HG02588 (cell line): ENCODE results near the gene UMODL1.

Source experiments
- ATAC-seq: cut with Tn5 transposase; IDR thresholded peaks from one replicate; pipeline ENCODE4 v1.9.1; 2021; ENCODE audit warnings: mild to moderate bottlenecking, moderate library complexity; ENCODE audit not compliant: unreplicated experiment

The UMODL1 gene

GRCh38 chr21:42097274-42097673 lies 26.2 kb downstream of the UMODL1 start:
- no peak for ATAC-seq

GRCh38 chr21:42097860-42098454 lies 26.8 kb downstream of the UMODL1 start:
- ATAC-seq, result no peak

- no peak for ATAC-seq
These were observed 27.9 kb downstream of the UMODL1 start for GRCh38 chr21:42098957-42099505.

DNA sequence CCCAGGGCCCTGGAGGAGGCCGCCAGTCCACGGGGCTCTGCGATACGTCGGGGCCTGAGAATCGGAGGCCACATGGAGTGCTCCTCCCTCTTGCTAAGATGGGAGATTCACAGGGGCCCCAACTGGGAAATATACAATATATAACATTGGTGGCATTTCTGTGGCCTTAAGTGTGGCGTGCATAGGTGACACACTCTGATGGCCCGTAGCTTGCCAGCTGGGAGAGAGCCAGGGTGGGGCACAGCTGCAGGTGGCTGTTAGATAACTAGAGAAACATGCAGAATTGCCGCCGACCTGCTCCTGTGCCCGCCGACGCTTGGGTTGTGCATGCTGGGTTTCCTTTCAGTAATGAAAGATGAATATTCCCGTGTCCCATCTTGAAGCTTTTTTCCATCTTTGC lies 30.1 kb downstream of the UMODL1 start:
- no peak for ATAC-seq

DNA sequence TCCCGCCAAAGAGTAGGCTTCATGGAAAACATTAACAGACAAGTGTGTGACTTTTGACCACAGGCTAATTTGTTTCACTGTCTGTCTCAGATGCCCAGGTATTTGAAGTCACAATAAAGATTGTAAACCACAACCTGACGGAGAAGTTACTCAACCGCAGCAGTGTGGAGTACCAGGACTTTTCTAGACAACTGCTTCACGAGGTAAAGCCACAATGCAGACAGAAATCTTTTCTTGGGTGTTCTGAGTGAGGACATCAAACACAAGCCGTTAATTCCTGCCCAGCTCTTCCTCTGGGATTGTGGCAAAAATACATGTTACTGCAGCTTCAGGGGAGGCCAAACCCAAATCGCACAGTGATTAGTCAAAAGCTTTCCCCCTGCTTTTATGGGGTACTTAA lies 31.0 kb downstream of the UMODL1 start:
- no peak for ATAC-seq

GRCh38 chr21:42102526-42102925 lies 31.4 kb downstream of the UMODL1 start:
- ATAC-seq, result no peak

DNA sequence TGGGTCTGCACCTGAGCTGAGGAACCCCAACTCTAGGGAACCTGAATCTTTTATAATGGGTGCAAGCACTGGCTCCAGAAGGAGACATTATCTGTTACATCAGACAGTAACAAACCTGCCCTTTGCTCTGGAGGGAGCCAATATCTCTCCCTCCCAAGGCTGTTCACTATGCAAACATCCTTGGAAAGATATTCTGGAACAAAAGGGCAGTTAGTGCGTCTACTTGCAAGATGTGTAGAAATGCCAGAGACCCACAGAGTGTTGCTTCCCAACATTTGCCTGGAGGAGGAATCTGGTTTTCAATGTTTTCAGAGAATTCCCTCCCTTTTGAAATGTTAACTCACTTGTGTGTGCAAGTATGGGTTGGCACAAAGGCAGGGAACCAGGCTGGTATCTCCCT lies 31.9 kb downstream of the UMODL1 start:
- ATAC-seq, result no peak

DNA sequence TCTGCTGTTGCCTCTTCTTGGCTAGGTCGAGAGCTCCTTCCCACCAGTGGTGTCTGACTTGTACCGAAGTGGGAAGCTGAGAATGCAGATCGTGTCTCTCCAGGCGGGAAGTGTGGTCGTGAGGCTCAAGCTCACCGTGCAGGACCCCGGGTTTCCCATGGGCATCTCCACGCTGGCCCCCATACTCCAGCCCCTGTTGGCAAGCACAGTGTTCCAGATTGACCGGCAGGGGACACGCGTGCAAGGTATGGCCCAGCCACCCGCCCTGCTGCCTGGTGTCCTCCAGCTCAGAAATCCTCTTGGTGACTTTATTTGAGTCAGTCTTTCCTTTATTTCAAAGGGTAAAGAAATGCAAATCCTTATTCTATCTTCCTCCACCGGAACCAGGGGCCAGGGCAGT lies 32.7 kb downstream of the UMODL1 start:
- no peak for ATAC-seq

- ATAC-seq, result no peak
These were observed 34.6 kb downstream of the UMODL1 start for GRCh38 chr21:42105476-42106315.

DNA sequence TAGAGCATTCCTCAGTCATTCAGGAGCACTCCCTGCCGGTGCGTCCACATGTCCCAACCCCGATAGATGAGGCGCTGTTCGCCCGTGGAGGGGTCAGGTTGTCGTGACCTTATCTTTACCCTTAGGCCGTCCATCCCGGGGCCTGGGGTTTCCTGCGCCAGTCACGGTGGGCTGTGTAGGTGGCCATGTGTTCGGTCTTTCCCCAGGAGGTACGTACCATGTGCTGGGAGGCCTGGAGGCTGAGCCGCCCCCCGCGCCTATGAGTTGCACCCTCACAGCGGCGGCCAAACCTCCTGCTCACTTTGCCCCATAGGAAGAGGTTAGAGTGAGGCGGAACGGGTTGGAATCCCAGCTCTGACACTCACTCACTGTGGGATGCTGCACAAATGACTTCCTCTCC lies 35.3 kb downstream of the UMODL1 start:
- no peak for ATAC-seq

DNA sequence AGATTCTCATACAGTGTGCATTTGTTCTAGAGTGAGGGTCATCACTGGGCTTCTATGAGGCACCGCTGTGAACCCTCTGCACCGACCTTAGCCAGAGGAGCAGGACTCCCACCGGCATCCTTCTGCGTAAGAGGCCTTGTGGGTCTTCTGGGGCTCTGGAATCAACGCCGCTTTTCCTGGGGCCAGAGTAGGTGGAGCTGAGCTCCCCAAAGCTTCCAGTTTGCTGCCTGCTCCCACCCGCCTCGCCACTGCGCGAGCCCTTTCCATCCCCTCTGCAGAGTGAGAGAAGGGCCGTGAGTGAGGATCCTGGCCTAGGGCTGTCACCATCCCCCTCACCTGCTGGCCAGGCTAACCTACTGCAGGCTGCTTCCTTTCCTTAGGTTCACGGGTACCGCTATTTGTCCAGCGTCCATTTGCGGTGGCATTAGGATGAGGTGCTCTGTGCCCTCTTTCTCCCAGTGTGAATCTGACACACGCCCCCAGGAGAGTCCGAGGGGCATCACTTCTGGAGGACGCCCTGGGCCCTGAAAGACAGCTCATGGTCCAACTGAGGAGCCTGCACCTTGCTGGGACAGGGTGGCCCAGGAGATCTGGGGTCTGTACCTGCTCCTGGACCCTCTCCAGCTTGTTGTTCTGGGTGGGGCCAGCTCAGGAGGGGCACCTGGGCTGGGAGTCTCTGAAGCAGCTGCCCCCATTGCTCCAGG lies 36.2 kb downstream of the UMODL1 start:
- ATAC-seq, result no peak

GRCh38 chr21:42107881-42108553 lies 36.9 kb downstream of the UMODL1 start:
- ATAC-seq, result peak; percentile 77

GRCh38 chr21:42108554-42109340 lies 37.6 kb downstream of the UMODL1 start:
- ATAC-seq, result no peak

GRCh38 chr21:42109473-42109872 lies 38.4 kb downstream of the UMODL1 start:
- ATAC-seq, result no peak

GRCh38 chr21:42109873-42110525 lies 38.9 kb downstream of the UMODL1 start:
- no peak for ATAC-seq

- ATAC-seq, result no peak
These were observed 39.8 kb downstream of the UMODL1 start for GRCh38 chr21:42110691-42111469.

DNA sequence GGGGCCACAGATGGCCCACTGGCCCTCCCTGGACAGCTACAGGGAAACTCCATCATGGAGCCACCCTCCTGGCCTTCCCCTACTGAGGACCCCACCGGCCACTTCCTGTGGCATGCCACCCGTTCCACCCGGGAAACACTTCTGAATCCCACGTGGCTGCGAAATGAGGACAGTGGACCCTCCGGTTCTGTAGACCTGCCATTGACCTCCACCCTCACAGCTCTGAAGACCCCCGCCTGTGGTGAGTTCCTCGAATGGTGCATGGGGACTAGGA lies 40.3 kb downstream of the UMODL1 start:
- no peak for ATAC-seq

- ATAC-seq, result no peak
These were observed 40.7 kb downstream of the UMODL1 start for GRCh38 chr21:42111811-42112210.

DNA sequence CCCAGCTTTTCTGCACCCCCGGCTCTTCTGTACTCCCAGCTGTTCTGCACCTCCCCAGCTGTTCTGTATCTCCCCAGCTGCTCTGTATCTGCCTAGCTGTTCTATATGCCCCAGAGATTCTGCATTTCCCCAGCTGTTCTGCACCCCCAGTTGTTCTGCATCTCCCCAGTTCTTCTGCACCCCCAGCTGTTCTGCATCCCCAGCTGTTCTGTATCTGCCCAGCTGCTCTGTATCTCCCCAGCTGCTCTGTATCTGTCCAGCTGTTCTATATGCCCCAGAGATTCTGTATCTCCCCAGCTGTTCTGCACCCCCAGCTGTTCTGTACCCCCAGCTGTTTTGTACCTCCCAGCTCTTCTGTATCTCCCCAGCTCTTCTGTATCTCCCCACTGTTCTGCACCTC lies 41.1 kb downstream of the UMODL1 start:
- no peak for ATAC-seq
